ENCODE results near the gene TMEM222.

- TF ChIP-seq CTCF (conservative IDR thresholded peaks at IDR 0.05; ENCODE audit: low read depth, low read length) (no peak), EZH2 (IDR thresholded peaks at IDR 0.05; ENCODE audit: borderline replicate concordance, low read depth, low read length, poor library complexity, severe bottlenecking) (no peak)
Measured at GRCh38 chr1:27275696-27276095, 46.3 kb upstream of the TMEM222 start.

All from A673 (cell line).